CD4-positive, alpha-beta T cell treated with Interferon gamma for 1 hour (primary cell): ENCODE results near the gene ZFP28.

Experiments used
- DNase-seq: peaks from one replicate; pipeline ENCODE4 v3.0.0-alpha.2; 2020

The ZFP28 gene

GRCh38 chr19:56596676-56597075, 57.9 kb downstream of the ZFP28 start:
- no peak for DNase-seq

- no peak for DNase-seq
Measured at GRCh38 chr19:56597696-56598095, 58.9 kb downstream of the ZFP28 start.

- DNase-seq = no peak
Measured at GRCh38 chr19:56601375-56601774, 62.6 kb downstream of the ZFP28 start.

- no peak for DNase-seq
Measured at GRCh38 chr19:56603829-56604228, 65.1 kb downstream of the ZFP28 start.
